Esophagus squamous epithelium (tissue), 4 donors: ENCODE measurements around the gene NELL1.

Experiments
- POLR2A ChIP-seq, 4 donors: fragments of 450-650 bp; IDR thresholded peaks; one replicate each; pipeline ENCODE4 v1.6.1; 2017; ENCODE audit warnings: antibody characterized with exemption in 4 of 4, mild to moderate bottlenecking in 4 of 4, moderate library complexity in 3 of 4
- TF ChIP-seq, protein P1 (sequence below), 6 experiments: fragments of 450-650 bp in 4 of 6; fragments of 200-600 bp in 2 of 6; sonication (generic) in 2 of 6; IDR thresholded peaks; one replicate each; pipeline ENCODE4 v1.5.1; 2016 to 2019; ENCODE audit warnings: antibody characterized with exemption in 6 of 6, mild to moderate bottlenecking in 4 of 6, moderate library complexity in 4 of 6

DNA sequence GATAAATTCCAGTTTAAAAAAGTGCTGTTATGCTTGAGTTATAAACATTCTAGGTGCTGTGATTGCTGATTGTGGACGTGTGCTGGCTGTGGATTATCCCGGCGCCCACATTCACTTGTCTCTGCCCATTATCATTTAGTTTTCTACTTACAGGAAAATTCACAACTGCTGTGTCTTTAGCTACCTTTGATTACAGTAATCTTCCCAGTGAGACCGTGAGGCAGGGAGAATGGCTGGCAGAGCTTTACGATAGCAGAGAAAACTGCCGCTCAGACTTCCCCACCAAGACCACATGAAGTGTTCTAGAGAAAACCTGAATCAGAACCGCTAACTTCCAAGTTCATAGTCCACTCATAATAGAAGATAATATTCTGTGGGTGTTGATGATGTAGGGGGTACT is 34.6 kb upstream of the NELL1 start:
- TF ChIP-seq, protein P1, sequence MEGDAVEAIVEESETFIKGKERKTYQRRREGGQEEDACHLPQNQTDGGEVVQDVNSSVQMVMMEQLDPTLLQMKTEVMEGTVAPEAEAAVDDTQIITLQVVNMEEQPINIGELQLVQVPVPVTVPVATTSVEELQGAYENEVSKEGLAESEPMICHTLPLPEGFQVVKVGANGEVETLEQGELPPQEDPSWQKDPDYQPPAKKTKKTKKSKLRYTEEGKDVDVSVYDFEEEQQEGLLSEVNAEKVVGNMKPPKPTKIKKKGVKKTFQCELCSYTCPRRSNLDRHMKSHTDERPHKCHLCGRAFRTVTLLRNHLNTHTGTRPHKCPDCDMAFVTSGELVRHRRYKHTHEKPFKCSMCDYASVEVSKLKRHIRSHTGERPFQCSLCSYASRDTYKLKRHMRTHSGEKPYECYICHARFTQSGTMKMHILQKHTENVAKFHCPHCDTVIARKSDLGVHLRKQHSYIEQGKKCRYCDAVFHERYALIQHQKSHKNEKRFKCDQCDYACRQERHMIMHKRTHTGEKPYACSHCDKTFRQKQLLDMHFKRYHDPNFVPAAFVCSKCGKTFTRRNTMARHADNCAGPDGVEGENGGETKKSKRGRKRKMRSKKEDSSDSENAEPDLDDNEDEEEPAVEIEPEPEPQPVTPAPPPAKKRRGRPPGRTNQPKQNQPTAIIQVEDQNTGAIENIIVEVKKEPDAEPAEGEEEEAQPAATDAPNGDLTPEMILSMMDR (IDR thresholded peaks at IDR 0.05) = no peak
- TF ChIP-seq POLR2A (IDR thresholded peaks at IDR 0.05) = no peak
